ENCODE measurements around the gene MUC6. TPM values are rescaled to one million over a fixed set of nuclear protein-coding genes. Genes with fewer than 3 reads are reported as not detected.
"Not testable (repeated sequence)": the region's sequence is repeated elsewhere in the genome, so short reads cannot be mapped to it uniquely, and the experiment has no call there.

The MUC6 gene
- polyA plus RNA-seq, 12 donors: 0.10 to 1.4 (median 0.31) TPM; not detected in 2

DNA sequence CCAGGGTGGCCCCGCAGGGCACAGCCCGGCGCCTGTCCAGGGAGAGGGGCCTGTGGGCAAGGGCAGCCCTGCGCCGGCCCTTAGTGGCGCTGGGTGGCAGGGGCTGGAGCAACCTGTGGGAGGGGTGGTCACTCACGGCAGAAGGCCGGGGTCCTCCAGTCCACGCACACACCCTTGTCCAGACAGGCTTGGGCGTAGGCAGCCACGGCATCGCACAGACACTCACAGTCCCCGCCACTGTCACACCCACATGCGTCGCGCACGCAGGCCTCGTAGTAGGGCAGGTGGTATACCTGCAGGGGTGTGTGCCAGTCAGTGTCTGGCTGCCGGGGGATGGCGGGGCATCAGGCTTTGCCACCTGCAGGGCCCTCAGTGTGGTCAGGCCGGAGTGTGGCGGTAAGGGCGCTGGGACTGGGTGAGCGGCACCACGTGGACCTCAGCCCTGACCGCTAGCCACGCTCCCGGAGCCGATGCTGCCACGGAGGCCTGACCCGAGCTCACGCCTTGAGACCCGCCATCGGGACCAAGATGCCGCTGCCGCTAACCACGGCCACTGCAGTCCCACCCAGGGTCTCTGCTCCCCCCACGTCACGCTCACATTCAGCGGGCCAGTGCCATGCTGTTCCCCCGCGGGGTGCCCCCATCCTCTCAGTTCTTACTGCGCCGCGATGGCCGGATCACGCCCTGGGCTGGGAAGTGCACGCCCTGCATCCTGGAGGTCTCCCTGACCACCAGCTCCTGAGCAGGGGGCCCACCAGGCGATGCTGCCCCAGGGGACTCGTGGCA lies 12.5 kb downstream of the MUC6 start:
- no peak for DNase-seq

DNA sequence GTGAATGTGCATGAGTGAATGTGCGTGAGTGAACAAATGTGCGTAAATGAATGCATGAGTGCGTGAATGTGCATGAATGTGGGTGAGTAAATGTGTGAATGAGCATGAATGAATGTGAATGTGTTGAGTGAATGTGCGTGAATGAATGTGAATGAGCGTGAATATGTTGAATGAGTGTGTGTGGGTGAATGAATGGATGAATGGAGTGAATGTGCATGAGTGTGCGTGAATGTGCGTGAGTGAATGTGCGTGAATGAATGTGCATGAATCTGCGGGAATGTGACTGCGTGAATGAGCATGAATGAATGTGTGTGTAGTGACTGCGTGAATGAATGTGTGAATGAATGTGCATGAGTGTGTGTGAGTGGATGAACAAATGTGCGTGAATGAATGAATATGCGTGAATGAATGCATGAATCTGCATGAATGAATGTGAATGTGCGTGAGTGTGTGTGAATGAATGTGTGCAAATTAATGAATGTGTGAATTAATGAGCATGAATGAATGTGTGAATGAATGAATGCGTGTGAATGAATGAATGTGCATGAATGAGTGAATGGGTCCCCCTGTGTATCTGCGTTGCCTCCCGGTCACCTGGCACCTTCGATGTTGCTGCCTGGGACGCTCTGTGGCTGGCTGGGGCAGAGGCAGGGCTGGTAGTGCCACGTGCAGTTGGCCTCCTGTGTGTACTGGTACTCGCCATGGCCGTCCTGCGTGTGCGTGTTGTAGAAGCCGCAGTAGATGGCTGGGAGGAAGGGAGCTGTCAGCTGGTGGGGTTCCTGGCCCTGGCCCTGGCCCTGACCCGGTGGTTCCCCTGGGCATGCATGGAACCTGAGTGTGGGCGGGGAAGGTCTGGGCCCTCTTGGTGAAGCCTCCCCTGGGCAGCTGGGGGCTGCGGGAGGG lies 13.4 kb downstream of the MUC6 start:
- no peak for DNase-seq

DNA sequence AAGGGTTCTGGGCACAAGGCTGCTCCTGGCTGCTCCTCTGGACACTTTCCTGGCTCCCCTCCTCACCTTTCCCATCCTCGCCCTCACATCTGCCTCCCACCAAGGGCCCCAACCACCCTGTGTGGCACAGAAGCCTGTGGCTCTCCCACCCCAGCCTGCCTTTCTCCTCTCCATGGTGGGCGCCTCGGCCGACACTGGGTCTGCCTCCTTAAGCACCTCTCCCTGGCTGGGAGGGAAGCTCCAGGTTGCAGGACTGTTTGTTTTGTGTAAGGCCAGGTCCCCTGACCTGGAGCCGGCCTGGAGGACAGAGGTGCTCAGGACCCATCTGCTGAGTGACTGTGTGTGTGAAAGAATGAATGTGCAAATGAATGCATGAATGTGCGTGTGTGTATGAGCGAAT lies 14.1 kb downstream of the MUC6 start:
- DNase-seq: no peak

DNA sequence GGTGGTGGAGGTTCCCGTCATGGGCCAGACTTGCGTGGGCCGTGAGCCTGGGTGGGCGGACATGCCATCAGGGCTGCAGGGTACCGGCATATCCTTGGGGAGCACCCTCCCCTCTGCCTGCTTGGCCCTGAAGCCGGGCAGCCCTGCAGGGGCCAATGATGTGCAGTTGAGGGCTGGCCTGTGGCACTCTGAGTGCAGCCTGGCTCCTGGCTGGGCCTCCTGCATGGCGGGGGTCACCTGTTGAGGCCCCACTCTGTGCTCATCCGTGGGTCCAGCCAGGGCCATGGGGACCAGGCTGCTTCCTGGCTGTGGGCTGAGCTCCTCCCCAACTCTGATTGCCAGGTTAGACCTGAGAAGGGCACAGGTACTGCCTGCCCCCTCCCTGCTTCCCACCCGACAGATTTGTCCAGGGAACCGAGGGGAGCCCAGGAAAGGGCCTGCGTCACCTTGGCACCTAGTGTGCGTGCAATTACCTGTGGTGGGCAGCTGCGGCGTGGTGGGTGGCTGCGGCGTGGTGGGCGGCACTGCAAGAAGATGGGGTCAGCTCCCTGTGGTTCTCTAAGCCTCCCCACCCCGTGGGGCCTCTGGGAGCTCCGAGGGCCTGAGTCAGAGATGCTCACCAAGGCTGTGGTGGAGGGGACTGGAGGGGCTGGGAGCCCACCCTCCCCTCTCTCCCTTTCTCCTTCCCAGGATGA lies 16.2 kb downstream of the MUC6 start:
- DNase-seq: no peak

DNA sequence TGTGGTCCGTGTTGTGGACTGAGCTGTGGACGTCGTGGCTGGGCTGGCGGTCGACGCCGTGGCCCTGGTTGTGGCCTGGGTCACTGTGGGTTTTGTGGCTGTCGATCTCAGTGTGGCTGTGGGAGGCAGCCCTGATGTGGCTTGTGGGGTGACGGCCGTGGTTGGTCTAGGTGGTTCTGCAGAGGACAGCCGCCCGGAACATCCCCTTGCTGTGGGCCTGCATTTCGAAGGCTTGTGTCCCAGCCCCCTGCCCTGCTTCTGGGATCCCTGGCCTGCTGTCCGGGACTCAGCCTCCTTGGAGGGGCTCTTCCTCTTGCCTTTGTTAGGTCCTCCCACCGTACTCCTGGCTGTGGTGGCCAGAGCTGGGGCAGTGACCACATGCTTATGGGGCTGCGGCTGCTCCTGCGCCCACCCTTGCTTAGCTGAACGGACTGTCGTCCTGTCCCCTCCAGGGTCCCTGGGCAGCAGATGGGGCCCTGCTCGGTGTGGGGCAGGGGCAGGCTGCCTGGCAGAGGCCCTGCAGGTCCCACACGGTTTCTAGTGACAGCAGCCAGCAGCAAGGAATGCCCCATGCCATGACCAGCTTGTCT lies 17.1 kb downstream of the MUC6 start:
- DNase-seq: no peak

DNA sequence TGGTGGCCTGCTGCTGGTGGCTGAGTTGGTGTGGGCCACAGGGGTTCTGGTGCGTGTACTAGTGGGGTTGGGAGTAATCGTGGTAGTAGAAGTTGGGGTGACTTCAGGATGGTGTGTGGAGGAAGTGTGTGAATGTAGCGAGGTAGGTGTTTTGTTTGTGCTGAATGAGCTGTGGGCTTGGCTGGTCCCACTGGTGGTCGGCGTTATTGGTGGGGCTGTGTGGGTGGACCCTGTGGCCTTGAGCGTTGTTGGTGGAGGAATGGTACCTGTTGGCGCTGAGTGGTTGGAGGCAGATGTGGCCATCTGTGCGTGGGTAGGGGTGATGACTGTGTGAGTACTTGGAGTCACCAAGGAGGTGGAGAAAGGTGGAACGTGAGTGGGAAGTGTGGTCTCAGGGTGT lies 18.4 kb downstream of the MUC6 start:
- DNase-seq: no peak

DNA sequence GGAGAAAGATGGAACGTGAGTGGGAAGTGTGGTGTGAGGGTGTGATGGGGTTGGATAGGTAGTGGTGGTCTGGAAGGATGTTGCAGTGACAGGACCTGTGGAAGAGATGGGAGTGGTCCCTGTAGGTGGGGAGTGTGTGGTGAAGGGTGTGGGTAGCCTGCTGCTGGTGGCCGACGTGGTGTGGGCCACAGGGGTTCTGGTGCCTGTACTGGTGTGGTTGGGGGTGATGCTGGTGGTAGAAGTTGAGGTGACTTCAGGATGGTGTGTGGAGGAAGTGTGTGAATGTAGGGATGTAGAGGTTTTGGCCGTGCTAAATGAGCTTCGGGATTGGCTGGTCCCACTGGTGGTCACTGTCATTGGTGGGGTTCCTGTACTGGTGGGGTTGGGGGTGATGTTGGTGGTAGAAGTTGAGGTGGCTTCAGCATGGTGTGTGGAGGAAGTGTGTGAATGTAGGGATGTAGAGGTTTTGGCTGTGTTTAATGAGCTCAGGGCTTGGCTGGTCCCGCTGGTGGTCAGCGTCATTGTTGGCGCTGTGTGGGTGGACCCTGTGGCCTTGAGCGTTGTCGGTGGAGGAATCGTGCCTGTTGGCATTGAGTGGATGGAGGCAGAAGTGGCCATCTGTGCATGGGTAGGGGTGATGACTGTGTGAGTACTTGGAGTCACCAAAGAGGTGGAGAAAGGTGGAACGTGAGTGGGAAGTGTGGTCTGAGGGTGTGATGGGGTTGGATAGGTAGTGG lies 19.1 kb downstream of the MUC6 start:
- no peak for DNase-seq

DNA sequence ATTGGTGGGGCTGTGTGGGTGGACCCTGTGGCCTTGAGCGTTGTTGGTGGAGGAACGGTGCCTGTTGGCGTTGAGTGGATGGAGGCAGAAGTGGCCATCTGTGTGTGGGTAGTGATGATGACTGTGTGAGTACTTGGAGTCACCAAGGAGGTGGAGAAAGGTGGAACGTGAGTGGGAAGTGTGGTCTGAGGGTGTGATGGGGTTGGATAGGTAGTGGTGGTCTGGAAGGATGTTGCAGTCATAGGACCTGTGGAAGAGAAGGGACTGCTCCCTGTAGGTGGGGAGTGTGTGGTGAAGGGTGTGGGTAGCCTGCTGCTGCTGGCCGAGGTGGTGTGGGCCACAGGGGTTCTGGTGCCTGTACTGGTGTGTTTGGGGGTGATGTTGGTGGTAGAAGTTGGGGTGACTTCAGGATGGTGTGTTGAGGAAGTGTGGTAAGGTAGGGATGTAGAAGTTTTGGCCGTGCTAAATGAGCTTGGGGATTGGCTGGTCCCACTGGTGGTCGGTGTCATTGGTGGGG lies 19.9 kb downstream of the MUC6 start:
- DNase-seq: not testable (repeated sequence)

DNA sequence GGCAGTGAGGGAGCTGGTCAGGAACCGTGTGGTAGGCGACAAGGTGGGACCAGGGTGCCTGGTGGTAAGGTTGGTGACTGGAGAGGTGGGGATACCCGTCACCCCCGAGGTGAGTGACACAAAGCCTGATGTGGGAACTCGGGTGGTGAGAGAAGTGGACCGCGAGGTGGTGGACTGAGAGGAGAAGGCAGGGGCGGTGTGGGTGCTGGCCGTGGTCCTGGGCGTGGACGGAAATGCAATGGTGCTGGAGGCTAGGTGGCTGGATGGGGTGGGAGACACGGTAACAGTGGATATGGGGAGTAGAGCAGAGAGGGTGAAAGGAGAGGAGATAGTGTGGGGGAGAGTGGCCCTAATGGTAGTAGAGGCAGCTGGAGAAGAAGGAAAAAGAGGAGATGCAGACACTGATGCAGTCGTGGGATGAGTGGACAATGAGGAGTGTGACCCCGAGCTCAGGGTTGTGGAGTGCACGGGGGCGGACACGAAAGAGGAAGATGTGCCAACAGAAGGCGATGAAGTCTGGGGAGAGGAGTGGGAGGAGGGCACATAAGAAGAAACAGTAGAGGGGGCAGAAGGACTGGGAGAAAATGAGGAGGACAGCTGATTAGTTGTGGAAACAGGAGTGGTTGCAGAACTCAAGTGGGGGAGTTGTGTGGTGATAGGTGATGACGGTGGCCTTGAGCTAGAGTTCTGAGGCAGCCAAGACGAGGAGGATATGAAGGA lies 20.5 kb downstream of the MUC6 start:
- DNase-seq: no peak

DNA sequence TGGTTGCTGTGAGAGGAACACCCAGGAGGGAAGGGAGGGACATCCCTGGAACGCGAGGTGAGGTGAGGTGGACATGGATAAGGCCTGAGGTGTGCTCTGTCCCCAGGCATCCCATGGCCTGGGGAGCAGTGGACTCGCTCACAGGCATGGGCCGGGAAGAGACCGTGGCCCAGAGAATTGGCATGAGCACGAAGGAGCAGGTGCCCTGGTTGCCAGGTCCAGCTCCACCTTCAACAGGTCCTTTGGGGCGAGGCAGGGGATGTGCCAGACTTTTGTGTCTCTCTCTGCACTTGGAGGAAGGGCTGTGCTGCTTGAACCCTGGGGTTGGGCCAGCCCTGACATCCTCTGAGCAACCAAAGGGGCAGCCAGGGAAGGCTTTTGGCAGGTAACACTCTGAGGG lies 21.5 kb downstream of the MUC6 start:
- no peak for DNase-seq

DNA sequence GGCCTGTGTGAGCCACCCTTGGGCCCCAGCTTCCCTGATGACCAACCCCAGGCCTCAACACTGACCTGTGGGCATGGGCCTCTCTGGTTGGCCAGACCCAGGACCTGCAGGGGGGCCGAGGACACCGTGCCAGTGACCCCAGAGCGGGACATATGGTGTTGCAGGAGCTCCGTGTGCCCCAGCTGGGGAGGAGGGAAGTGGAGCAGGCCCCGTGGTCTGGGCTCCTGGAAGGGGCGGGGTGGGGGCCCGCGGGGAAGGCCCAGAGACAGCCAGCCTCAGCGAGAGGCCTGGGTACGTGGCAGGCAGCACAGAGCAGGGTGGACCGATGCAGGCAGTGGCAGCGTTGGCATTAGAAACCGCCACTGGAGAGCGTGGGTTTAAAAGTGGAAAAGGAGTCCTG lies 22.2 kb downstream of the MUC6 start:
- DNase-seq: no peak

DNA sequence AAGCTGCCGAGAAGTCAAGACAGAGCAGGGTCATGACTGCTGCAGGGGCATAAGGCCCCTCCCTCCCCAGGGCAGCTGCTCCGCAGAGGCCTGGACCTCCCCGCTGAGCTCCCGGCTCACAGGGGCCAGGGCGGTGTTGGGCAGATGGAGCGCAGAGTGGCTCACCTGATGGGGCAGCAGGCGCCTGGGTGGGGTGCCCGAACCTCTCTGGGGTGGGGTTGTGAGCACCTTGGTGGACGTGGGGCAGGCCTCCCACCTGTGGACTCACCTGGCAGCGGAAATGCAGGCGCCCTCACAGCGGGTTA lies 22.9 kb downstream of the MUC6 start:
- DNase-seq: no peak

DNA sequence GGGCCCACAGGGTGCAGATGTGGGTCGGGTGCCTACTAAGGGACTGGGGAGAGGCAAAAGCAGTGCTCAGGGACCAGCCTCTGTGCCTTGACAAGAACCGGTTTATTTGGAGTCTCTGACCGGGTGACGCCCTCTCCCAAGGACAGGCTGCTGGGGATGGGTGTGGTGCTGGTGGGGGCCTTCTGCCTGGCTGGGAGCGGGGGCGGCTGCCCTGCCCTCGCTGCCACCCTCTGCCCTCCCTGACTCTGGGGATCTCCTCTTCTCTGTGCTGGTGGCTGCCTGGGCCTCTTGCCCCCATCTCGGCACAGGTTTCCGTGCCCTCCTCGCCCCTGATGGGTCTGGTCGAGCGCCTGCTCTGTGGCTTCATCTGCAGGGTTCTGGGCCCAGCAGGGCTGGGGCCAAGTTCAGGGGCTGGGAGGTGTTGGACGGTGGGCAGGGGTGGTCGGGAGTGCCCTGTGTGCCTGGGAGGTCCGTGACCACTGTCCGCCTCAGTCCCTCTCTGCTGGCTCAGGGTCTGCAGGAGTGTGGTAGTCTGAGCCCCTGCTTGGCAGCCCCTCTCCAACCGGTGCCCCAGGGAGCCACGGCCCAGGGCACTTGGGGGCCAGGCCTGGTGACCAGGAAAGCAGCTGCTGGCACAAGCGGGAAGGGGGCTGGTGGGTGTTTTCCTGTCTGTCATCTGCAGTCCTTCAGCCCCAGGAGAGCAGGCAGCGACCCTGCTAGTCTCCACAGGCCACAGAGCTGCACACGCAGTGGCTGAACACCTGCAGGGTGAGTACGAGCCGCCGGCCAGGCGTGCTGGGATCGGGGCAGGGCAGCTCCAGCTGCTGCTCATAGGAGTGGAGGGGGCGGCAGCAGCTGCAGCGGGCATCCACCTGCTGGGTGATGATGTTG lies 23.5 kb downstream of the MUC6 start:
- DNase-seq: peak; percentile 15

DNA sequence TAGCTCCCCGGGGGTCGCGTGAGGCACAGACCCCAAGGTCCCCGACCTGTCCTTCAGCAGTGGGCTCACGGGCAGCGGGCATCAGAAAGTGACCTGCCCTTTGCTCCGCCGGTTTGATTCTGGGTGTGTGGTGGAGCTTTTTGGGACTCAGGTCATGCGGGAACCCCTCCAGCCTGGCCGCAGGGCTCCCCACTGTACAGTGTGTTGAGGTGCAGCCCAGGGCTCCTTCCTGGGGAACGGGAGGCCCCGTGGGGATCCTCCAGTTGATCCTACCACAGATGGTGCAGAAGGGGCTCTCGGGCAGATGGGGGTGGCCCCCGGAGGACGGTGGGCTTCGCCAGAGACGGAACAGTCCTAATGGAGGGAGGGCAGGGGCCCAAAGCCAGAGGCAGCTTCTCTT lies 24.2 kb downstream of the MUC6 start:
- DNase-seq: no peak

DNA sequence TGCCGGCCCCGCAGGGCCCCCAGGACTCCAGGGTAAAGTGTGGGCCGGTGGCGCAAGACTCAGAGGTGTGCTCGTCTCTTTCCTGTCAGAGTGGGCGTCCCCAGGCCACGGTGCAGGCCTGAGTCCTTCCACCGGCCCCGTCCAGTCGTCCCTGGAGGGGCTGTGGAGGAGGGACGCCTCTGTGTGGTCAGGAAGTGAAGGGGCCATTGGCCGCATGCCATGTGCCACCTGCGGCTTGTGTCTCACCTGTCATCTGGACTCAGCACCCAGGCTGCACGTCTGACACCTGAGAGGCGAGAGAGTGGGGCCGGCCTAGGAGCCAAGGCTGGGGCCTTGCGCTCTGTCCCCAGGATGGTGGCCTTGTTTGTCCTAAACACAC lies 25.2 kb downstream of the MUC6 start:
- DNase-seq: no peak

DNA sequence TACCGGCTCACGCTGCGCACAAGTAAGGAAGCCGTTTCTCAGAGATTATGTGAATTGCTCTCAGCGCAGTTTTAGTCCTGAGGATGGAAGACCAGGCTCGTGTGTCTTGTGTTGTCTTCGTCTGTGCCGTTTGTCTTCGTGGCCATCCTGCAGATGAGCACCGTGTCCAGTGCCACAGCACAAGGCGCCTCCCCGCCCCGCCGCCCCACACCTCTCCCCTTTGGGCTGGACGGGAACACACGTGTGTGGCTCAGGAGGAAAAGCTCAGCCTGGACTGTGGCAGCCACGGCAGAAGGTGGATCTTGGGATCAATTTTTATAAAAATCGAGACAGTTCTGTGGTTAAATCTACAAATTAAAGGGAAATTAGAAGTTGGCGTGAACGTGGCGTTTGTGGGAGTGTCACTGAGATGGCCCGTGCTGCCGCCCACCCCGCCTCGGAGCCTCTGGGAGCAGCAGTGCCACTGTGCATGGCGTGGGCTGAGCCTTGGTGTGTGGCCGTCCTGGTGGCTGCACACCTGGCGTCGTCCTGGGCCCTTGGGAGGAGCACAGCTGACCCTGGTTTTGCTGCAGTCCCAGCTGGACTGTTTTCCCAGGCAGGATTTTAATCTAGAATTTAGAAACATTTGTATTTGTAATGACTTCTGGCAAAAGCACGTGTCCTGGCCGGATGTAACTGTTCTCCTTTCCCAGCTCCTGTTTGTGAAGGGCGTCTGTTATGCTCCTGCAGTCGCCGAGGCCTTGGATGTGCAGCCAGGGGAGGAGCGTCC lies 25.8 kb downstream of the MUC6 start:
- no peak for DNase-seq

DNA sequence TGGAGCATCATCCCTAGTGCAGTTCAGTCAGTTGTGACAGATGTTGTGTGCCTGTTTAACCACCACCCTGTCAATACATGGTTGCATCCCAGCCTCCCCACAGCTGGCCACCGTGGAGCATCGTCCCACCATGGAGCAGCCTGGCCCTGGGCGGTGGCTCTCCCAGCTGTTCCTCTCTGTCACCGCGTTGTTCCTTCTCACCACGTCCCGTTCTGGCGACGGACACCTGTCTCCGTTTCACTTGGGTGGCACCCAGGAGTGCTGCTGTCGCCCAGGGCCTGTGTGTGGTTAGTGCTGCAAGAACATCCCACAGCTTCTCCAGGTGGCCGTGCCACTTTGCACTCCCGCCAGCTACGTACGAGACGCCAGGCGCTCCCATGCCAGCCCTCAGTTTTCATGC lies 26.5 kb downstream of the MUC6 start:
- peak; percentile 15 for DNase-seq

DNA sequence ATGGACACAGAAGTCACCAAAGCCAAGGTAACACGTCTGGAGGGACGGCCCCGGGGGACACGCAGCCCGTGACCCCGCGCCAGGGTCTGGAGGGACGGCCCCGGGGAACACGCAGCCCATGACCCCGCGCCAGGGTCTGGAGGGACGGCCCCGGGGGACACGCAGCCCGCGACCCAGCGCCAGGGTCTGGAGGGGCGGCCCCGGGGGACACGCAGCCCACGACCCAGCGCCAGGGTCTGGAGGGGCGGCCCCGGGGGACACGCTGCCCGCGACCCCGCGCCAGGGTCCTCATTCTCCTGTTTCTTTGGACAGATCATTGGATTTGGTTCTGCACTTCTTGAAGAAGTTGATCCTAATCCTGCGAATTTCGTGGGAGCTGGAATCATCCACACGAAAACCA lies 27.1 kb downstream of the MUC6 start:
- DNase-seq: no peak

DNA sequence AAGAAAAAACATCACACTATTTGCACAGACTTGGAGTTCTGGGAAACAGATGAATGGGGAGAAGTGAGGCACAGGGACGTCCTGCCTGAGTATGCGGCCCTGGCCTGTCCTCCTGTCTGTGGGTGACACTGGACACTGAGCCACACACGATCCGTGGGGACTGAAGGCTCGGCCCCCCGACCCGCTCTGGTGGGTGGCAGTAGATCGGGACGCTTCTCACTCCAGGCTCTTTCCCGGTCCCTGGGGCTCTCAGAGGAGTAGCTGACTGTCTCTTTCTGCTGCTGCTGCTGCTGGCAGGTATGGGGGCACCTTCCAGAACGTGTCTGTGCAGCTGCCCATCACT lies 27.7 kb downstream of the MUC6 start:
- DNase-seq: no peak

All from muscle of arm (tissue), 12 donors.